OCI-M2 (cell line): ENCODE measurements around the gene IGDCC3.

Experiments used
- DNase-seq: peaks from one replicate; lab custom pipeline; 2025; ENCODE audit not compliant: unreplicated experiment; lab: John Stamatoyannopoulos, UW

The IGDCC3 gene

GRCh38 chr15:65300924-65301441 lies 76.8 kb downstream of the IGDCC3 start:
- DNase-seq, result no peak

- DNase-seq, result no peak
Measured at GRCh38 chr15:65298731-65299130, 79.1 kb downstream of the IGDCC3 start.

GRCh38 chr15:65292938-65293518 lies 84.8 kb downstream of the IGDCC3 start:
- DNase-seq, result no peak

GRCh38 chr15:65290228-65290627 lies 87.6 kb downstream of the IGDCC3 start:
- no peak for DNase-seq

- DNase-seq, result no peak
Measured at GRCh38 chr15:65289261-65289854, 88.4 kb downstream of the IGDCC3 start.

- DNase-seq, result no peak
Measured at GRCh38 chr15:65287520-65287855, 90.3 kb downstream of the IGDCC3 start.

GRCh38 chr15:65286704-65287519 lies 90.9 kb downstream of the IGDCC3 start, which contains the start of gene PARP16:
Gene PARP16 (minus strand): TSS chr15:65286883. CDS start chr15:65286426, 457 bp downstream.
- DNase-seq, result no peak

- DNase-seq, result no peak
Measured at GRCh38 chr15:65286069-65286703, 91.6 kb downstream of the IGDCC3 start.

GRCh38 chr15:65285291-65286068 lies 92.3 kb downstream of the IGDCC3 start:
- DNase-seq, result no peak

GRCh38 chr15:65278480-65278879 lies 99.3 kb downstream of the IGDCC3 start:
- DNase-seq, result no peak
